CD4-positive, alpha-beta T cell (primary cell): ENCODE measurements around the gene LIPJ. TPM values are rescaled to one million over a fixed set of nuclear protein-coding genes. Genes with fewer than 3 reads are reported as not detected.

Experiments
- ATAC-seq: fragments of 200-7000 bp; cut with Tn5 transposase; one replicate; pipeline ENCODE4 v1.10.0; 2022; ENCODE audit warnings: mild to moderate bottlenecking; ENCODE audit not compliant: poor library complexity
- CTCF ChIA-PET: fragments of 350-600 bp; sonication (Branson Sonifier 250); formaldehyde crosslinking; loops from one replicate; lab custom pipeline; 2021; ENCODE audit warnings: antibody characterized with exemption, inconsistent platforms; lab: Charles Lee
- POLR2A ChIA-PET: fragments of 350-600 bp; sonication (Branson Sonifier 250); formaldehyde crosslinking; loops from one replicate; lab custom pipeline; 2021; ENCODE audit warnings: antibody characterized with exemption, inconsistent platforms; lab: Charles Lee
- DNase-seq, 14 experiments: peaks; one replicate each; pipeline ENCODE4 v3.0.0-alpha.2; 2013 to 2020; ENCODE audit warnings: mixed read lengths in 2 of 14
- H3K27ac ChIP-seq, 2 donors: one replicate each; pipeline versions ENCODE4 v1.5.1 to v1.7.0; 2013; ENCODE audit warnings: low read length in 2 of 2, low read depth in 1 of 2, mild to moderate bottlenecking in 1 of 2
- H3K27me3 ChIP-seq, 2 experiments: 1 replicate in 1 of 2; 2 replicates in 1 of 2; pipeline versions ENCODE4 v1.6.1 to v1.7.0; 2013; ENCODE audit warnings: low read length in 2 of 2, control low read depth in 1 of 2, mild to moderate bottlenecking in 1 of 2, moderate library complexity in 1 of 2; ENCODE audit not compliant: insufficient read depth in 2 of 2, control insufficient read depth in 1 of 2
- H3K36me3 ChIP-seq: one replicate; pipeline ENCODE4 v1.6.1; 2013; ENCODE audit warnings: low read length, control low read depth; ENCODE audit not compliant: insufficient read depth
- H3K4me1 ChIP-seq: one replicate; pipeline ENCODE4 v1.6.1; 2013; ENCODE audit warnings: low read length, control low read depth; ENCODE audit not compliant: insufficient read depth
- H3K4me3 ChIP-seq: one replicate; pipeline ENCODE4 v1.5.1; 2013; ENCODE audit warnings: mild to moderate bottlenecking, low read length, moderate library complexity
- H3K9me3 ChIP-seq, 2 experiments: 1 replicate in 1 of 2; 2 replicates in 1 of 2; pipeline versions ENCODE4 v1.6.1 to v1.7.0; 2013; ENCODE audit warnings: low read length in 2 of 2, mild to moderate bottlenecking in 2 of 2, control low read depth in 1 of 2, moderate library complexity in 1 of 2; ENCODE audit not compliant: control insufficient read depth in 1 of 2, insufficient read depth in 1 of 2
- H3K27ac Mint-ChIP-seq: one replicate; pipeline ENCODE4 v1.8.0; 2020; ENCODE audit warnings: mixed read lengths
- H3K27me3 Mint-ChIP-seq: one replicate; pipeline ENCODE4 v1.8.0; 2021; ENCODE audit warnings: mixed read lengths
- H3K36me3 Mint-ChIP-seq: one replicate; pipeline ENCODE4 v1.8.0; 2021; ENCODE audit warnings: low read depth, mixed read lengths
- H3K4me1 Mint-ChIP-seq: one replicate; pipeline ENCODE4 v1.8.0; 2021; ENCODE audit warnings: low read depth, mixed read lengths
- H3K4me3 Mint-ChIP-seq: one replicate; pipeline ENCODE4 v1.8.0; 2020; ENCODE audit warnings: mild to moderate bottlenecking, mixed read lengths
- H3K9me3 Mint-ChIP-seq: one replicate; pipeline ENCODE4 v1.8.0; 2020; ENCODE audit warnings: mixed read lengths
- intact Hi-C, 2 experiments: fragments of 100-400 bp; cut with DNase I in 1 of 2; cut with micrococcal nuclease in 1 of 2; formaldehyde crosslinking; loops; one replicate each; pipeline versions ENCODE4 v1.15.1 to v1.9.0; 2023 to 2025; cut with DNase I, micrococcal nuclease
- total RNA-seq, 174 experiments: library from RNA in 2 of 174; stranded (reverse) in 2 of 174; gene quantifications; one replicate each; pipeline ENCODE4 v1.2.3 and lab custom pipeline; 2021 to 2026
- TF ChIP-seq, protein P1 (sequence below): fragments of 200-600 bp; IDR thresholded peaks from one replicate; pipeline ENCODE4 v1.8.0; 2022; ENCODE audit warnings: antibody characterized with exemption, mild to moderate bottlenecking

The LIPJ gene
- total RNA-seq, 2 experiments from 2014 or later = not detected

DNA sequence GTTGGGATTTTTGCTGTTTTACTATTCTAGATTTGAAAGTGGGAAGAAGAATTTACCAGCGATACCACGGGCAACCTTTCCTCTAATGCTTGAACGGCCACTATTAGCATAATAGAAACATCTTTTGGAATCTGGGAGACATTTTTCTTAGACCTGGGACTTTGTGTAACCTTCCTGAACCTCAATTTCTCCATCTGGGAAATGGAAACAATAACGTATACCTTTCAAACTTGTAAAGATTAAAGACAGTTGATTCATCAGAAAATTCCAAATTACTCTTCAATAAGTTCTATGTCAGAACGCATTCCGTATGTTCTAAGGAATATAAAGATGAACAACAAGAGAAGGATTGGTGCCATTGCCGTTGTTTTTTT, 3.0 kb upstream of the LIPJ start:
- no peaks in the 10 kb centered on the region for H3K36me3 ChIP-seq
- peaks cover 14% of the 10 kb centered on the region for H3K4me1 Mint-ChIP-seq
- ATAC-seq (no peak), DNase-seq (no peak)
- no peaks in the 10 kb centered on the region for H3K27me3 ChIP-seq
- TF ChIP-seq, protein P1, sequence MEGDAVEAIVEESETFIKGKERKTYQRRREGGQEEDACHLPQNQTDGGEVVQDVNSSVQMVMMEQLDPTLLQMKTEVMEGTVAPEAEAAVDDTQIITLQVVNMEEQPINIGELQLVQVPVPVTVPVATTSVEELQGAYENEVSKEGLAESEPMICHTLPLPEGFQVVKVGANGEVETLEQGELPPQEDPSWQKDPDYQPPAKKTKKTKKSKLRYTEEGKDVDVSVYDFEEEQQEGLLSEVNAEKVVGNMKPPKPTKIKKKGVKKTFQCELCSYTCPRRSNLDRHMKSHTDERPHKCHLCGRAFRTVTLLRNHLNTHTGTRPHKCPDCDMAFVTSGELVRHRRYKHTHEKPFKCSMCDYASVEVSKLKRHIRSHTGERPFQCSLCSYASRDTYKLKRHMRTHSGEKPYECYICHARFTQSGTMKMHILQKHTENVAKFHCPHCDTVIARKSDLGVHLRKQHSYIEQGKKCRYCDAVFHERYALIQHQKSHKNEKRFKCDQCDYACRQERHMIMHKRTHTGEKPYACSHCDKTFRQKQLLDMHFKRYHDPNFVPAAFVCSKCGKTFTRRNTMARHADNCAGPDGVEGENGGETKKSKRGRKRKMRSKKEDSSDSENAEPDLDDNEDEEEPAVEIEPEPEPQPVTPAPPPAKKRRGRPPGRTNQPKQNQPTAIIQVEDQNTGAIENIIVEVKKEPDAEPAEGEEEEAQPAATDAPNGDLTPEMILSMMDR = no peak
- H3K4me1 ChIP-seq = peaks cover 7% of the 10 kb centered on the region
- H3K9me3 Mint-ChIP-seq = peaks cover 6% of the 10 kb centered on the region
- no peaks in the 10 kb centered on the region for H3K9me3 ChIP-seq
- peak overlapping the region; percentile 77 to 87 for H3K27ac ChIP-seq
- peak overlapping the region; percentile 92 for H3K4me3 Mint-ChIP-seq
- intact Hi-C loops = no loop called here
- peak overlapping the region; percentile 54 for H3K27ac Mint-ChIP-seq
- no peaks in the 10 kb centered on the region for H3K36me3 Mint-ChIP-seq
- peaks cover 6% of the 10 kb centered on the region for H3K27me3 Mint-ChIP-seq
- peak overlapping the region; percentile 83 for H3K4me3 ChIP-seq
- ChIA-PET POLR2A (interaction anchor here (0.6 to 4.5 kb wide), 10 partner anchors 9 to 831 kb away, joined by 3 to 36 read pairs (median 4); partner anchors contain the start of genes ATAD1, CH25H, IFIT5 and KLLN), CTCF (interaction anchor here (1.0 to 1.3 kb wide), 6 partner anchors 9 to 19 kb away, joined by 3 to 8 read pairs (median 4); no protein-coding TSS in a partner anchor)

DNA sequence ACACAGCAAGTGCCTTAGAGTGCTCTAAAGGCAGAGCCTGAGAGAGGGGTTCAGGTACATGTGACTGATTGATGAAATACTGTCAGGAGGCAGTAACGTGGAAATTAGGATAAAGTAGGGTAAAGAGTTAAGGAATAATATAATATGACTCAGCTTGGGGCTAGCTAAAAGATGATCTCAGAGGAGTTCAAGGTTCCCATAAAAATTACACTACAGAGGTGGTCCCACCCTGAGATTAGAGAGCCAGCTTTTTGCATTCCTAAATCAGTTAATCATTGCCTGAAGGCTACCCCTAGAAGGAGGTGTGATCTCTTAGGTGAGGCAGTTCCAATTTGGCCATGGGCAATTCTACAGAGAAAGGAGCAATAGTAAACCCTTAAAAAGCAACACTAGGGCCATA, 5.8 kb downstream of the LIPJ start:
- no peaks in the 10 kb centered on the region for H3K27me3 Mint-ChIP-seq
- intact Hi-C loops = no loop called here
- TF ChIP-seq, protein P1 = no peak
- H3K4me3 Mint-ChIP-seq = no peak overlapping the region
- ChIA-PET CTCF (no interaction called here), POLR2A (no interaction called here)
- no peak overlapping the region for H3K4me3 ChIP-seq
- no peaks in the 10 kb centered on the region for H3K9me3 Mint-ChIP-seq
- no peaks in the 10 kb centered on the region for H3K4me1 Mint-ChIP-seq
- no peaks in the 10 kb centered on the region for H3K36me3 ChIP-seq
- no peak for DNase-seq
- H3K36me3 Mint-ChIP-seq = no peaks in the 10 kb centered on the region
- no peak for ATAC-seq
- H3K9me3 ChIP-seq = no peaks in the 10 kb centered on the region
- H3K27me3 ChIP-seq = no peaks in the 10 kb centered on the region
- no peak overlapping the region for H3K27ac Mint-ChIP-seq
- no peak overlapping the region for H3K27ac ChIP-seq
- H3K4me1 ChIP-seq = no peaks in the 10 kb centered on the region

DNA sequence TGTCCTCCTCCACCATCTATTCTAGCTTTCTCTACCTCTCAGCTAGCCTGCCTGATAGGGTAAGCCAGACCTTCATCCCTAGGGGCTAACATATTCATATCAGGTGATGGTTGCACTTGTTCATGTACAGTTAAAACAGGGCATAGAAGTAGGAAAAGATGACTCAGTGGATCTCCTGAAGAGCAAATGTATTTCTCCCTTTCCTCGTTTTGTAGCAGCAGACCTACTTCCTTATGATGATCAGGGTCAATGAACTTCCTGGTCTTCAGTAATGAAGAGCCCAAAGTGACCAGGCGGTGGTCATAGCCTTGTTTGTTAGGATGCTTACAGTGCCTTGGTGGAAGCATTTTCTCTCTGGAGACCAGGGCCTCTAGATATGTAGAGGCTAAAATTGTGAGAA, 6.3 kb downstream of the LIPJ start:
- POLR2A ChIA-PET = no interaction called here
- no peaks in the 10 kb centered on the region for H3K36me3 ChIP-seq
- H3K9me3 ChIP-seq = no peaks in the 10 kb centered on the region
- Mint-ChIP-seq H3K27ac (no peak overlapping the region), H3K4me3 (no peak overlapping the region), H3K4me1 (no peaks in the 10 kb centered on the region), H3K27me3 (peaks cover 1% of the 10 kb centered on the region), H3K36me3 (no peaks in the 10 kb centered on the region), H3K9me3 (no peaks in the 10 kb centered on the region)
- intact Hi-C loops = no loop called here
- DNase-seq (no peak), ATAC-seq (no peak)
- H3K27ac ChIP-seq = no peak overlapping the region
- TF ChIP-seq, protein P1 = no peak
- H3K27me3 ChIP-seq = no peaks in the 10 kb centered on the region
- H3K4me1 ChIP-seq = no peaks in the 10 kb centered on the region
- no peak overlapping the region for H3K4me3 ChIP-seq
- CTCF ChIA-PET = no interaction called here
